ENCODE measurements around the gene WWOX.

DNA sequence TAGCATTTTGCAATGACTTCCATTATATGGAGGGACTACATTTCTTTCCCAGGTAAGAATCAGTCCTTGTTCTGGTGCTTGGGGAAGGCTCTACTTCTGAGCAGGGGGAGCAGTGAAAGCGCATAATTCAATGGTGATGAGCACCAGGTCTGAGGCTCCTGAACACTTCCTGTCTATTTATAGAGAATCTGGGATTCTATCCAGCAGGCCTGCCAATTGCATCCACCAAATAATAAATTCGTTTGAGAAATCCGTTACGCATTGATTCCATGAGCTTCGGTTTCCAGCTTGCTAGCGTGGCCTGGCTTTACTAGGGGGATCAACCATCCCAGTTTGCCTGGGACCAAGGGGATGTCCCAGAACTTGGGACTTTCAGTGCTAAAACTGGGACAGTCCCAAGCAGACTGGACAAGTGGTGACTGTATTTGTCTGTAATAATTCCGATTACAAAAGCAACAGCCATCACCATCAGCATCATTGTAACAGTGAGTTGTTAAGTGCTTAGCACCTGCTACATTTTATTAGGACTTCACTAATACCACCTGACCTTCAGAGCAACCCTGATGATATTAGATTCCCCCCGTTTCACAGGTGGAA is 1151.1 kb downstream of the WWOX start:
- TF ChIP-seq, protein P1, sequence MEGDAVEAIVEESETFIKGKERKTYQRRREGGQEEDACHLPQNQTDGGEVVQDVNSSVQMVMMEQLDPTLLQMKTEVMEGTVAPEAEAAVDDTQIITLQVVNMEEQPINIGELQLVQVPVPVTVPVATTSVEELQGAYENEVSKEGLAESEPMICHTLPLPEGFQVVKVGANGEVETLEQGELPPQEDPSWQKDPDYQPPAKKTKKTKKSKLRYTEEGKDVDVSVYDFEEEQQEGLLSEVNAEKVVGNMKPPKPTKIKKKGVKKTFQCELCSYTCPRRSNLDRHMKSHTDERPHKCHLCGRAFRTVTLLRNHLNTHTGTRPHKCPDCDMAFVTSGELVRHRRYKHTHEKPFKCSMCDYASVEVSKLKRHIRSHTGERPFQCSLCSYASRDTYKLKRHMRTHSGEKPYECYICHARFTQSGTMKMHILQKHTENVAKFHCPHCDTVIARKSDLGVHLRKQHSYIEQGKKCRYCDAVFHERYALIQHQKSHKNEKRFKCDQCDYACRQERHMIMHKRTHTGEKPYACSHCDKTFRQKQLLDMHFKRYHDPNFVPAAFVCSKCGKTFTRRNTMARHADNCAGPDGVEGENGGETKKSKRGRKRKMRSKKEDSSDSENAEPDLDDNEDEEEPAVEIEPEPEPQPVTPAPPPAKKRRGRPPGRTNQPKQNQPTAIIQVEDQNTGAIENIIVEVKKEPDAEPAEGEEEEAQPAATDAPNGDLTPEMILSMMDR (optimal IDR thresholded peaks at IDR 0.05 in 1 of 3, IDR thresholded peaks at IDR 0.05 in 1 of 3, conservative IDR thresholded peaks at IDR 0.05 in 1 of 3; ENCODE audit: extremely low read depth in 1 of 3, insufficient read depth in 2 of 3, low read length in 3 of 3), result no peak
- no peak for TF ChIP-seq EZH2 (IDR thresholded peaks at IDR 0.05; ENCODE audit: low read length)

Data from keratinocyte (primary cell).